Activated gamma-delta T cell treated with anti-CD3 and anti-CD28 coated beads, Interleukin-2, amount 50 U/mL, for 16 hours (primary cell): ENCODE measurements around the gene WDR7.

Experiments used
- DNase-seq: peaks from one replicate; pipeline ENCODE4 v3.0.0-alpha.2; 2020; ENCODE audit warnings: low read depth

WDR7 gene

GRCh38 chr18:56804395-56804794 lies 153.2 kb downstream of the WDR7 start:
- DNase-seq, result no peak

GRCh38 chr18:56807901-56808300 lies 156.7 kb downstream of the WDR7 start:
- DNase-seq, result no peak

- no peak for DNase-seq
These were observed 161.5 kb downstream of the WDR7 start for GRCh38 chr18:56812674-56813073.

- no peak for DNase-seq
These were observed 164.8 kb downstream of the WDR7 start for GRCh38 chr18:56815926-56816325.

- DNase-seq, result no peak
These were observed 172.9 kb downstream of the WDR7 start for GRCh38 chr18:56823986-56824565.

- DNase-seq, result no peak
These were observed 174.2 kb downstream of the WDR7 start for GRCh38 chr18:56825321-56825720.

GRCh38 chr18:56825878-56826277 lies 174.7 kb downstream of the WDR7 start:
- no peak for DNase-seq

GRCh38 chr18:56831988-56832387 lies 180.8 kb downstream of the WDR7 start:
- DNase-seq, result no peak

GRCh38 chr18:56835331-56835730 lies 184.2 kb downstream of the WDR7 start:
- DNase-seq, result no peak

- DNase-seq, result no peak
These were observed 185.0 kb downstream of the WDR7 start for GRCh38 chr18:56836173-56836572.

GRCh38 chr18:56841836-56842235 lies 190.7 kb downstream of the WDR7 start:
- no peak for DNase-seq

GRCh38 chr18:56843241-56843640 lies 192.1 kb downstream of the WDR7 start:
- DNase-seq, result no peak

GRCh38 chr18:56844556-56844955 lies 193.4 kb downstream of the WDR7 start:
- no peak for DNase-seq

- no peak for DNase-seq
These were observed 200.6 kb downstream of the WDR7 start for GRCh38 chr18:56851774-56852173.

- no peak for DNase-seq
These were observed 202.8 kb downstream of the WDR7 start for GRCh38 chr18:56853961-56854360.

- no peak for DNase-seq
These were observed 210.1 kb downstream of the WDR7 start for GRCh38 chr18:56861244-56861643.

GRCh38 chr18:56869189-56869777 lies 218.1 kb downstream of the WDR7 start:
- no peak for DNase-seq

- no peak for DNase-seq
These were observed 219.8 kb downstream of the WDR7 start for GRCh38 chr18:56870982-56871381.

- no peak for DNase-seq
These were observed 221.0 kb downstream of the WDR7 start for GRCh38 chr18:56872140-56872539.

GRCh38 chr18:56873441-56874140 lies 222.4 kb downstream of the WDR7 start:
- DNase-seq, result no peak

- DNase-seq, result no peak
These were observed 227.6 kb downstream of the WDR7 start for GRCh38 chr18:56878711-56879110.

- DNase-seq, result no peak
These were observed 233.4 kb downstream of the WDR7 start for GRCh38 chr18:56884511-56884910.

GRCh38 chr18:56888978-56889377 lies 237.8 kb downstream of the WDR7 start:
- DNase-seq, result no peak

- DNase-seq, result no peak
These were observed 238.5 kb downstream of the WDR7 start for GRCh38 chr18:56889621-56890020.
